Erythroblast (primary cell): ENCODE results near the gene SLC7A4.

Source experiments
- GATA1 ChIP-seq: IDR thresholded peaks from 2 replicates; pipeline ENCODE4 v1.6.1; 2011; ENCODE audit warnings: low read depth, mild to moderate bottlenecking, control low read depth, low read length, moderate library complexity
- POLR2A ChIP-seq: IDR thresholded peaks from 2 replicates; pipeline ENCODE4 v1.6.1; 2011; ENCODE audit warnings: mild to moderate bottlenecking, low read length

DNA sequence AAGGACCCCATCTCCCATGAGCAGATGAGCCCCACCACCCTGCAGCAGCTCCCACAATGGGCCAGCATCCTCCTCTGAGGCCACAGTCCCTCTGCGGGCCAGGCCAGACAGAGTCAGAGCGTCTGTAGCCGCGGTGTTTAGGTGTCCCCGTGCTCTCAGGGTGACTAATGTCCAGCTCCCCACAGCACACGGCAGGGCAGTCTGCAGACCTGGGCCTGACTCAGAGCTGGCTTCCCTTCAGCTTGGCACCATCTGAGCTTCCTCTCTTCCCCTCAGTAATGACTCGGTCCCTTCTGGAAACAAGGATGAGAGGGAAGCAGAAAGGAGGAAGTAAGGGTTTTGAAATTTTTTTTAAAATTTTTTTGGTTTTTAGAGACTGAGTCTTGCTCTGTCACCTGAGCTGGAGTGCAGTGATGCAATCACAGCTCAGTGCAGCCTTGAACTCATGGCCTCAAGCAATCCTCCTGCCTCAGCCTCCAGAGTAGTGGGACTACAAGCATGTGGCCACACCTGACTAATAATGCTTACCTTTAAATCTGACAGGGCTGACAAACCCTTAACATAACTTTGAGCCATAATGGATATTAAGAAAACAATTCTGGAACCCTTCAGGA, 41.8 kb upstream of the SLC7A4 start:
- TF ChIP-seq POLR2A: no peak
- no peak for TF ChIP-seq GATA1
